HCT116 (cell line): ENCODE data around the gene MGP.

Experiments used
- POLR2A ChIP-seq: IDR thresholded peaks from 2 replicates; pipeline ENCODE4 v1.7.0; 2011; ENCODE audit warnings: borderline replicate concordance; ENCODE audit not compliant: insufficient read depth, insufficient read length; ENCODE audit errors: extremely low read depth
- TF ChIP-seq, protein P1 (sequence below), 3 experiments: fragments of 200-600 bp in 1 of 3; sonication (generic) in 1 of 3; IDR thresholded peaks in 2 of 3; conservative IDR thresholded peaks in 1 of 3; 2 replicates each; pipeline ENCODE4 v1.5.1; 2012 to 2017; ENCODE audit warnings: low read depth in 2 of 3, low read length in 2 of 3, antibody characterized with exemption in 1 of 3, borderline replicate concordance in 1 of 3, control low read depth in 1 of 3, mild to moderate bottlenecking in 1 of 3, mixed read lengths in 1 of 3, mixed run types in 1 of 3, moderate library complexity in 1 of 3; ENCODE audit not compliant: insufficient read depth in 1 of 3

- TF ChIP-seq, protein P1, sequence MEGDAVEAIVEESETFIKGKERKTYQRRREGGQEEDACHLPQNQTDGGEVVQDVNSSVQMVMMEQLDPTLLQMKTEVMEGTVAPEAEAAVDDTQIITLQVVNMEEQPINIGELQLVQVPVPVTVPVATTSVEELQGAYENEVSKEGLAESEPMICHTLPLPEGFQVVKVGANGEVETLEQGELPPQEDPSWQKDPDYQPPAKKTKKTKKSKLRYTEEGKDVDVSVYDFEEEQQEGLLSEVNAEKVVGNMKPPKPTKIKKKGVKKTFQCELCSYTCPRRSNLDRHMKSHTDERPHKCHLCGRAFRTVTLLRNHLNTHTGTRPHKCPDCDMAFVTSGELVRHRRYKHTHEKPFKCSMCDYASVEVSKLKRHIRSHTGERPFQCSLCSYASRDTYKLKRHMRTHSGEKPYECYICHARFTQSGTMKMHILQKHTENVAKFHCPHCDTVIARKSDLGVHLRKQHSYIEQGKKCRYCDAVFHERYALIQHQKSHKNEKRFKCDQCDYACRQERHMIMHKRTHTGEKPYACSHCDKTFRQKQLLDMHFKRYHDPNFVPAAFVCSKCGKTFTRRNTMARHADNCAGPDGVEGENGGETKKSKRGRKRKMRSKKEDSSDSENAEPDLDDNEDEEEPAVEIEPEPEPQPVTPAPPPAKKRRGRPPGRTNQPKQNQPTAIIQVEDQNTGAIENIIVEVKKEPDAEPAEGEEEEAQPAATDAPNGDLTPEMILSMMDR (IDR thresholded peaks at IDR 0.05 in 2 of 3, conservative IDR thresholded peaks at IDR 0.05 in 1 of 3; ENCODE audit: borderline replicate concordance in 1 of 3, insufficient read depth in 1 of 3, low read depth in 2 of 3, low read length in 2 of 3), result no peak
- no peak for TF ChIP-seq POLR2A
Measured at GRCh38 chr12:14884458-14884878, 1.2 kb downstream of the MGP start.
